KMS-11 (cell line): ENCODE data around the gene CLEC6A.

Source experiments
- H2AFZ ChIP-seq: fragments of 200-600 bp; sonication (generic); 2 replicates; pipeline ENCODE4 v1.6.1; 2016; ENCODE audit warnings: antibody characterized with exemption, mixed run types, low read depth
- H3K27ac ChIP-seq: fragments of 200-600 bp; sonication (generic); 2 replicates; pipeline ENCODE4 v1.6.1; 2016; ENCODE audit warnings: mild to moderate bottlenecking, mixed run types
- H3K27me3 ChIP-seq: fragments of 200-600 bp; sonication (generic); 2 replicates; pipeline ENCODE4 v1.6.1; 2017; ENCODE audit warnings: mild to moderate bottlenecking, low read depth, mixed run types, moderate library complexity; ENCODE audit not compliant: insufficient read depth
- H3K36me3 ChIP-seq: fragments of 200-600 bp; sonication (generic); 2 replicates; pipeline ENCODE4 v1.6.1; 2017; ENCODE audit warnings: mild to moderate bottlenecking, mixed run types; ENCODE audit not compliant: insufficient read depth
- H3K4me1 ChIP-seq: fragments of 200-600 bp; sonication (generic); 2 replicates; pipeline ENCODE4 v1.6.1; 2016; ENCODE audit warnings: mild to moderate bottlenecking, low read depth, mixed run types; ENCODE audit not compliant: poor library complexity, severe bottlenecking
- H3K4me2 ChIP-seq: fragments of 200-600 bp; sonication (generic); 2 replicates; pipeline ENCODE4 v1.7.0; 2016; ENCODE audit warnings: mild to moderate bottlenecking, mixed run types
- H3K4me3 ChIP-seq: fragments of 200-600 bp; sonication (generic); IDR thresholded peaks from 2 replicates; pipeline ENCODE4 v1.6.1; 2017; ENCODE audit warnings: low read depth, low read length, mixed read lengths; ENCODE audit not compliant: insufficient read depth
- H3K79me2 ChIP-seq: fragments of 200-600 bp; sonication (generic); 2 replicates; pipeline ENCODE4 v1.6.1; 2016; ENCODE audit warnings: low read depth, mixed run types; ENCODE audit not compliant: insufficient read depth
- H3K9ac ChIP-seq: fragments of 200-600 bp; sonication (generic); 2 replicates; pipeline ENCODE4 v1.6.1; 2016; ENCODE audit warnings: mild to moderate bottlenecking, mixed run types
- H4K20me1 ChIP-seq: fragments of 200-600 bp; sonication (generic); 2 replicates; pipeline ENCODE4 v1.6.1; 2016; ENCODE audit warnings: mild to moderate bottlenecking, mixed run types; ENCODE audit not compliant: insufficient read depth
- CTCF ChIP-seq: fragments of 200-600 bp; sonication (generic); conservative IDR thresholded peaks from 2 replicates; pipeline ENCODE4 v1.6.1; 2017; ENCODE audit warnings: low read depth, mild to moderate bottlenecking, antibody characterized with exemption, low read length, moderate library complexity, mixed read lengths

CLEC6A gene

GRCh38 chr12:8466241-8466640 lies 10.5 kb downstream of the CLEC6A start:
- no peak overlapping the region for H3K9ac ChIP-seq
- H3K4me3 ChIP-seq: no peak overlapping the region
- no peaks in the 10 kb centered on the region for H3K4me1 ChIP-seq
- H3K79me2 ChIP-seq: no peaks in the 10 kb centered on the region
- TF ChIP-seq CTCF: no peak
- no peak overlapping the region for H2AFZ ChIP-seq
- no peak overlapping the region for H3K27ac ChIP-seq
- H3K4me2 ChIP-seq: no peak overlapping the region
- no peaks in the 10 kb centered on the region for H3K36me3 ChIP-seq
- no peaks in the 10 kb centered on the region for H3K27me3 ChIP-seq
- H4K20me1 ChIP-seq: no peaks in the 10 kb centered on the region

- Histone ChIP-seq H3K4me1 (no peaks in the 10 kb centered on the region), H3K4me2 (no peak overlapping the region), H2AFZ (no peak overlapping the region), H3K79me2 (no peaks in the 10 kb centered on the region), H3K9ac (no peak overlapping the region), H3K36me3 (no peaks in the 10 kb centered on the region), H3K27ac (no peak overlapping the region), H3K4me3 (no peak overlapping the region), H4K20me1 (no peaks in the 10 kb centered on the region), H3K27me3 (no peaks in the 10 kb centered on the region)
- TF ChIP-seq CTCF: no peak
These were observed 15.3 kb downstream of the CLEC6A start for GRCh38 chr12:8471090-8471489.

- Histone ChIP-seq H3K4me1 (no peaks in the 10 kb centered on the region), H3K79me2 (no peaks in the 10 kb centered on the region), H3K36me3 (no peaks in the 10 kb centered on the region), H4K20me1 (no peaks in the 10 kb centered on the region), H3K4me2 (no peak overlapping the region), H3K27me3 (no peaks in the 10 kb centered on the region), H2AFZ (no peak overlapping the region), H3K27ac (no peak overlapping the region), H3K9ac (no peak overlapping the region), H3K4me3 (no peak overlapping the region)
- no peak for TF ChIP-seq CTCF
These were observed 19.9 kb downstream of the CLEC6A start for GRCh38 chr12:8475508-8476203.

GRCh38 chr12:8482571-8483061 lies 26.9 kb downstream of the CLEC6A start:
- H3K4me1 ChIP-seq: no peaks in the 10 kb centered on the region
- no peaks in the 10 kb centered on the region for H3K36me3 ChIP-seq
- no peak for TF ChIP-seq CTCF
- H3K79me2 ChIP-seq: no peaks in the 10 kb centered on the region
- H4K20me1 ChIP-seq: no peaks in the 10 kb centered on the region
- H2AFZ ChIP-seq: no peak overlapping the region
- no peak overlapping the region for H3K4me3 ChIP-seq
- no peak overlapping the region for H3K27ac ChIP-seq
- no peak overlapping the region for H3K9ac ChIP-seq
- no peak overlapping the region for H3K4me2 ChIP-seq
- no peaks in the 10 kb centered on the region for H3K27me3 ChIP-seq
